GM18511 (cell line): ENCODE data around the gene ATP8A1.
A peak's percentile ranks its signal among the peaks of the same experiment; 100 is the strongest.
"Not testable (repeated sequence)": the region's sequence is repeated elsewhere in the genome, so short reads cannot be mapped to it uniquely, and the experiment has no call there.

Experiments
- ATAC-seq: cut with Tn5 transposase; IDR thresholded peaks from one replicate; pipeline ENCODE4 v1.9.1; 2021; ENCODE audit warnings: mild to moderate bottlenecking, moderate library complexity; ENCODE audit not compliant: unreplicated experiment

The ATP8A1 gene

GRCh38 chr4:42652529-42653231, 4.2 kb downstream of the ATP8A1 start:
- not testable (repeated sequence) for ATAC-seq

GRCh38 chr4:42649870-42650269, 7.0 kb downstream of the ATP8A1 start:
- no peak for ATAC-seq

- ATAC-seq, result no peak
Measured at GRCh38 chr4:42646999-42647541, 9.8 kb downstream of the ATP8A1 start.

- no peak for ATAC-seq
Measured at GRCh38 chr4:42646013-42646784, 10.7 kb downstream of the ATP8A1 start.

- no peak for ATAC-seq
Measured at GRCh38 chr4:42644897-42645296, 12.0 kb downstream of the ATP8A1 start.

GRCh38 chr4:42643685-42644084, 13.2 kb downstream of the ATP8A1 start:
- ATAC-seq, result peak; percentile 64

GRCh38 chr4:42642845-42643615, 13.9 kb downstream of the ATP8A1 start:
- no peak for ATAC-seq

- ATAC-seq, result no peak
Measured at GRCh38 chr4:42642101-42642797, 14.7 kb downstream of the ATP8A1 start.

- peak; percentile 19 for ATAC-seq
Measured at GRCh38 chr4:42641656-42642055, 15.2 kb downstream of the ATP8A1 start.

- no peak for ATAC-seq
Measured at GRCh38 chr4:42641161-42641560, 15.7 kb downstream of the ATP8A1 start.

- no peak for ATAC-seq
Measured at GRCh38 chr4:42640613-42641012, 16.3 kb downstream of the ATP8A1 start.

GRCh38 chr4:42638993-42639392, 17.9 kb downstream of the ATP8A1 start:
- peak; percentile 74 for ATAC-seq

GRCh38 chr4:42638321-42638720, 18.6 kb downstream of the ATP8A1 start:
- no peak for ATAC-seq

GRCh38 chr4:42637867-42638266, 19.0 kb downstream of the ATP8A1 start:
- ATAC-seq, result no peak

- no peak for ATAC-seq
Measured at GRCh38 chr4:42637104-42637503, 19.8 kb downstream of the ATP8A1 start.

GRCh38 chr4:42636645-42636949, 20.3 kb downstream of the ATP8A1 start:
- ATAC-seq, result no peak

GRCh38 chr4:42633605-42634388, 23.1 kb downstream of the ATP8A1 start:
- peak; percentile 65 for ATAC-seq

- ATAC-seq, result no peak
Measured at GRCh38 chr4:42632653-42633382, 24.1 kb downstream of the ATP8A1 start.

GRCh38 chr4:42630908-42631307, 26.0 kb downstream of the ATP8A1 start:
- ATAC-seq, result no peak
